GM23338 (cell line): ENCODE measurements around the gene PIK3AP1. TPM values are rescaled to one million over a fixed set of nuclear protein-coding genes. Genes with fewer than 3 reads are reported as not detected.

Experiments used
- ATAC-seq: fragments of 200-7000 bp; cut with Tn5 transposase; 3 replicates; pipeline ENCODE4 v1.9.1; 2020
- DNase-seq: peaks from one replicate; pipeline ENCODE4 v3.0.0-alpha.2; 2015; ENCODE audit warnings: low spot score
- H2AFZ ChIP-seq: fragments of 200-600 bp; sonication (generic); 2 replicates; pipeline ENCODE4 v1.8.0; 2016; ENCODE audit warnings: antibody characterized with exemption, mild to moderate bottlenecking, moderate library complexity
- H3F3A ChIP-seq: fragments of 200-600 bp; sonication (generic); replicated peaks from 2 replicates; pipeline ENCODE4 v1.8.0; 2017; ENCODE audit warnings: antibody characterized with exemption, mixed run types, low read depth
- H3K27ac ChIP-seq: fragments of 200-600 bp; sonication (generic); 2 replicates; pipeline ENCODE4 v1.6.1; 2016; ENCODE audit warnings: low read depth
- H3K27me3 ChIP-seq: fragments of 200-600 bp; sonication (generic); 2 replicates; pipeline ENCODE4 v1.8.0; 2016; ENCODE audit warnings: mild to moderate bottlenecking, mixed run types, moderate library complexity; ENCODE audit not compliant: insufficient read depth
- H3K36me3 ChIP-seq: fragments of 200-600 bp; sonication (generic); 2 replicates; pipeline ENCODE4 v1.8.0; 2016; ENCODE audit warnings: mild to moderate bottlenecking; ENCODE audit not compliant: insufficient read depth
- H3K4me1 ChIP-seq: fragments of 200-600 bp; sonication (generic); 2 replicates; pipeline ENCODE4 v1.8.0; 2016; ENCODE audit warnings: mild to moderate bottlenecking, moderate library complexity; ENCODE audit not compliant: insufficient read depth
- H3K4me2 ChIP-seq: fragments of 200-600 bp; sonication (generic); 2 replicates; pipeline ENCODE4 v1.7.1; 2017; ENCODE audit warnings: mixed run types
- H3K4me3 ChIP-seq: fragments of 200-600 bp; sonication (generic); 2 replicates; pipeline ENCODE4 v1.6.1; 2016; ENCODE audit warnings: mixed run types
- H3K79me2 ChIP-seq: fragments of 200-600 bp; sonication (generic); replicated peaks from 2 replicates; pipeline ENCODE4 v1.8.0; 2017; ENCODE audit warnings: mild to moderate bottlenecking; ENCODE audit not compliant: insufficient read depth
- H3K9me2 ChIP-seq: fragments of 200-600 bp; sonication (generic); 2 replicates; pipeline ENCODE4 v1.8.0; 2017; ENCODE audit not compliant: insufficient read depth
- H4K20me1 ChIP-seq: fragments of 200-600 bp; sonication (generic); replicated peaks from 2 replicates; pipeline ENCODE4 v1.8.0; 2017; ENCODE audit warnings: mild to moderate bottlenecking; ENCODE audit not compliant: insufficient read depth
- H3K27ac Mint-ChIP-seq: 2 replicates; pipeline ENCODE4 v1.8.0; 2020; ENCODE audit warnings: inconsistent platforms, mild to moderate bottlenecking, moderate library complexity, mixed read lengths
- H3K27me3 Mint-ChIP-seq: 3 replicates; pipeline ENCODE4 v1.8.0; 2022; ENCODE audit warnings: low read depth, mild to moderate bottlenecking, moderate library complexity, mixed read lengths, inconsistent platforms; ENCODE audit not compliant: insufficient read depth, poor library complexity
- H3K36me3 Mint-ChIP-seq: 3 replicates; pipeline ENCODE4 v1.8.0; 2021; ENCODE audit warnings: low read depth, mild to moderate bottlenecking, inconsistent platforms, moderate library complexity, mixed read lengths
- H3K4me1 Mint-ChIP-seq: 3 replicates; pipeline ENCODE4 v1.8.0; 2020; ENCODE audit warnings: mild to moderate bottlenecking, inconsistent platforms, mixed read lengths
- H3K4me3 Mint-ChIP-seq: 3 replicates; pipeline ENCODE4 v1.8.0; 2021; ENCODE audit warnings: moderate library complexity, mild to moderate bottlenecking, inconsistent platforms, mixed read lengths
- H3K9me3 Mint-ChIP-seq: 3 replicates; pipeline ENCODE4 v1.8.0; 2020; ENCODE audit warnings: moderate library complexity, mild to moderate bottlenecking, inconsistent platforms, mixed read lengths
- EZH2phosphoT487 ChIP-seq: fragments of 200-600 bp; sonication (generic); IDR thresholded peaks from one replicate; pipeline ENCODE4 v1.8.1; 2018; ENCODE audit warnings: antibody characterized with exemption; ENCODE audit not compliant: unreplicated experiment
- JUNB ChIP-seq: IDR thresholded peaks from one replicate; pipeline ENCODE4 v1.6.1; 2016; ENCODE audit warnings: antibody characterized with exemption; ENCODE audit not compliant: unreplicated experiment
- NANOG ChIP-seq: IDR thresholded peaks from 2 replicates; pipeline ENCODE4 v1.6.1; 2016; ENCODE audit warnings: antibody characterized with exemption, borderline replicate concordance
- POLR2AphosphoS5 ChIP-seq: IDR thresholded peaks from 2 replicates; pipeline ENCODE4 v1.6.1; 2016; ENCODE audit warnings: antibody characterized with exemption, low read depth
- ZNF114 ChIP-seq: fragments of 250-450 bp; sonication (Bioruptor Pico); IDR thresholded peaks from 2 replicates; pipeline ENCODE4 v1.5.0; 2020; ENCODE audit warnings: mild to moderate bottlenecking, moderate library complexity
- ZNF462 ChIP-seq: fragments of 250-450 bp; sonication (Bioruptor Pico); IDR thresholded peaks from 2 replicates; pipeline ENCODE4 v1.5.0; 2020; ENCODE audit warnings: mild to moderate bottlenecking, moderate library complexity
- polyA plus RNA-seq: library from polyadenylated mRNA; unstranded; fragments of >200 nt; fragmentation: Nextera tagmentation; extraction: Ambion mirVana; gene quantifications from 2 replicates; pipeline ENCODE4 v1.2.1, GENCODE V29; 2016
- total RNA-seq: library from RNA; depleted of rRNA; stranded (reverse); fragments of >200 nt; shearing (Covaris generic); gene quantifications from 2 replicates; pipeline ENCODE4 v1.2.3, GENCODE V29; 2014

PIK3AP1 gene
- total and polyA plus RNA-seq, 2 experiments from 2014 or later, result 0.65 to 2.3 TPM

DNA sequence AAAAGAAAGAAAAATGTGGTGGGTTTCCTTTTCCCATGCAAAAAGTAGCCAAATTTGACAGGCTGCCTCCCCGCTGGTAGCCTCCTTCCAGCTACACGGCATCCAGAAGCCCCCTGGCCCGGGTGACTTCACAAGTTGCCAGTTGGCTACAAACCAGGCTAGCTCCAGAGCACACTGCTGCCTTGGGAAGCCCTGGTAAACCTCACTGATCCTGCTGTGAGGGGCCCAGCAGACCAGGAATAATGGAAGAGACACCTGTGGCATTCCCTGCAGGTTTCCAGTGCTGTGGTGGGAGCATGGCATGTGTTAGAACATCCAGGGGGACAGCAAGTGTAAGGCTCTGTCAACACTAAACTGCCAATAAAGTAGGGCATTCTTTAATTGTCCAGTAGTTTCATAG, 77.8 kb downstream of the PIK3AP1 start:
- TF ChIP-seq ZNF114 (no peak), JUNB (no peak), NANOG (no peak), POLR2AphosphoS5 (no peak), ZNF462 (CRISPR knock-in tag) (no peak), EZH2phosphoT487 (no peak)
- no peak overlapping the region for H3K27ac ChIP-seq
- peaks cover 6% of the 10 kb centered on the region for H3K27me3 Mint-ChIP-seq

More for the DNA sequence above, 77.8 kb downstream of the PIK3AP1 start:
- Mint-ChIP-seq H3K4me3 (no peak overlapping the region), H3K4me1 (no peaks in the 10 kb centered on the region), H3K9me3 (no peaks in the 10 kb centered on the region), H3K36me3 (no peaks in the 10 kb centered on the region), H3K27ac (no peak overlapping the region)
- Histone ChIP-seq H3K4me1 (no peaks in the 10 kb centered on the region), H3K36me3 (no peaks in the 10 kb centered on the region), H3K9me2 (no peaks in the 10 kb centered on the region), H3K4me2 (no peak overlapping the region), H3K79me2 (no peaks in the 10 kb centered on the region), H2AFZ (no peak overlapping the region), H4K20me1 (no peaks in the 10 kb centered on the region), H3K4me3 (no peak overlapping the region), H3F3A (no peaks in the 10 kb centered on the region), H3K27me3 (no peaks in the 10 kb centered on the region)
- DNase-seq (no peak), ATAC-seq (no peak)
